Glomerular visceral epithelial cell (primary cell): ENCODE results near the gene LRP1.

Experiments
- DNase-seq: peaks from one replicate; pipeline ENCODE4 v3.0.0-alpha.2; 2016; ENCODE audit errors: extremely low spot score

The LRP1 gene

GRCh38 chr12:57134949-57135348, 6.7 kb downstream of the LRP1 start:
- DNase-seq = no peak

- no peak for DNase-seq
Measured at GRCh38 chr12:57135527-57136326, 7.4 kb downstream of the LRP1 start.

GRCh38 chr12:57138526-57139272, 10.4 kb downstream of the LRP1 start:
- no peak for DNase-seq

- DNase-seq = no peak
Measured at GRCh38 chr12:57139796-57140649, 11.7 kb downstream of the LRP1 start.

- no peak for DNase-seq
Measured at GRCh38 chr12:57141249-57141648, 13.0 kb downstream of the LRP1 start.

- no peak for DNase-seq
Measured at GRCh38 chr12:57142121-57142520, 13.8 kb downstream of the LRP1 start.

- no peak for DNase-seq
Measured at GRCh38 chr12:57142727-57143126, 14.4 kb downstream of the LRP1 start.

GRCh38 chr12:57143454-57143853, 15.2 kb downstream of the LRP1 start:
- DNase-seq = no peak

GRCh38 chr12:57145460-57146059, 17.3 kb downstream of the LRP1 start:
- DNase-seq = no peak

GRCh38 chr12:57146092-57146491, 17.8 kb downstream of the LRP1 start:
- DNase-seq = no peak

GRCh38 chr12:57146961-57147944, 19.0 kb downstream of the LRP1 start, which contains the start of gene LRP1-AS:
TSS of gene LRP1-AS (minus strand) at chr12:57147619.
- no peak for DNase-seq

- no peak for DNase-seq
Measured at GRCh38 chr12:57148469-57149244, 20.4 kb downstream of the LRP1 start.

- no peak for DNase-seq
Measured at GRCh38 chr12:57149245-57149900, 21.1 kb downstream of the LRP1 start.

GRCh38 chr12:57150400-57151000, 22.2 kb downstream of the LRP1 start:
- DNase-seq = no peak

- peak; percentile 52 for DNase-seq
Measured at GRCh38 chr12:57151741-57152630, 23.7 kb downstream of the LRP1 start.

GRCh38 chr12:57152639-57153038, 24.4 kb downstream of the LRP1 start:
- DNase-seq = no peak

- DNase-seq = no peak
Measured at GRCh38 chr12:57153415-57153997, 25.2 kb downstream of the LRP1 start.
